GM19452 (cell line): ENCODE data around the gene MYDGF.

Experiments
- ATAC-seq: cut with Tn5 transposase; IDR thresholded peaks from one replicate; pipeline ENCODE4 v1.9.1; 2021; ENCODE audit not compliant: unreplicated experiment

MYDGF gene

GRCh38 chr19:4649392-4650047 is 20.6 kb downstream of the MYDGF start:
- no peak for ATAC-seq

GRCh38 chr19:4647676-4648644 is 22.2 kb downstream of the MYDGF start:
- no peak for ATAC-seq

GRCh38 chr19:4645718-4646117 is 24.4 kb downstream of the MYDGF start:
- no peak for ATAC-seq

GRCh38 chr19:4642625-4643024 is 27.5 kb downstream of the MYDGF start:
- ATAC-seq = no peak

GRCh38 chr19:4641132-4641531 is 29.0 kb downstream of the MYDGF start:
- ATAC-seq = no peak

- no peak for ATAC-seq
Observed at GRCh38 chr19:4640247-4641000, 29.7 kb downstream of the MYDGF start.

- peak; percentile 10 for ATAC-seq
Observed at GRCh38 chr19:4639531-4640246, 30.5 kb downstream of the MYDGF start.

- ATAC-seq = peak; percentile 65
Observed at GRCh38 chr19:4638828-4639530, 31.2 kb downstream of the MYDGF start, which contains the start of gene TNFAIP8L1. TSS of gene TNFAIP8L1 (plus strand) at chr19:4639516. CDS start at chr19:4651870, 12,354 bp downstream.

GRCh38 chr19:4638317-4638716 is 31.8 kb downstream of the MYDGF start:
- ATAC-seq = no peak

- ATAC-seq = no peak
Observed at GRCh38 chr19:4636761-4637160, 33.4 kb downstream of the MYDGF start.

- no peak for ATAC-seq
Observed at GRCh38 chr19:4636151-4636717, 33.9 kb downstream of the MYDGF start.

- ATAC-seq = no peak
Observed at GRCh38 chr19:4635754-4636116, 34.4 kb downstream of the MYDGF start.

GRCh38 chr19:4633140-4633967 is 36.8 kb downstream of the MYDGF start:
- ATAC-seq = no peak

- no peak for ATAC-seq
Observed at GRCh38 chr19:4624733-4625362, 45.3 kb downstream of the MYDGF start.

- no peak for ATAC-seq
Observed at GRCh38 chr19:4624301-4624700, 45.8 kb downstream of the MYDGF start.

- ATAC-seq = no peak
Observed at GRCh38 chr19:4622695-4623421, 47.3 kb downstream of the MYDGF start.

GRCh38 chr19:4620675-4621074 is 49.5 kb downstream of the MYDGF start:
- no peak for ATAC-seq
